ENCODE data around the gene VSTM4. TPM values are rescaled to one million over a fixed set of nuclear protein-coding genes. Genes with fewer than 3 reads are reported as not detected.

VSTM4 gene
- total RNA-seq, 1 experiment from 2014 or later, result 2.6 TPM

GRCh38 chr10:49008505-49009198 lies 106.7 kb downstream of the VSTM4 start:
- DNase-seq (ENCODE audit: low spot score), result no peak

- DNase-seq (ENCODE audit: low spot score), result no peak
Measured at GRCh38 chr10:49008091-49008490, 107.2 kb downstream of the VSTM4 start.

DNA sequence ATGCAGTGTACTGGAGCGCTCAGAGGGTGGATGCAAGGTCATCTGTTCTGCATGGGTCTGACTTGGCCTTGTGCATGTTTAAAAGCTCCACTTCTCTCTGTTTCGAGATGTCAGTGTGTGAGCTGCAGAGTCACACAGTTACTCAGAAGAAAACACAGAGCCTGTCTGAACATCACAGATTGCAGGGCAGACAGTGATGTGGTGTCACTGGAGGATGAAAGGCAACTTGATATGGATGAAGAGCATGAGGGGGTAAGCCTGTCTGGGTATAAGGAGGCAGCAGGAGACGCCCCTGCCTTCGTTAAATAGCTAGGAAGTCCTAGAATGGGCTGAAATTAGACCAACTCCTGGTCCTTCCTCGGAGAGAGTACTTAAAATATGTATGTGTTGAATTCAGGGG lies 108.2 kb downstream of the VSTM4 start:
- DNase-seq (ENCODE audit: low spot score), result no peak

GRCh38 chr10:49005270-49005669 lies 110.1 kb downstream of the VSTM4 start:
- DNase-seq (ENCODE audit: low spot score), result no peak

DNA sequence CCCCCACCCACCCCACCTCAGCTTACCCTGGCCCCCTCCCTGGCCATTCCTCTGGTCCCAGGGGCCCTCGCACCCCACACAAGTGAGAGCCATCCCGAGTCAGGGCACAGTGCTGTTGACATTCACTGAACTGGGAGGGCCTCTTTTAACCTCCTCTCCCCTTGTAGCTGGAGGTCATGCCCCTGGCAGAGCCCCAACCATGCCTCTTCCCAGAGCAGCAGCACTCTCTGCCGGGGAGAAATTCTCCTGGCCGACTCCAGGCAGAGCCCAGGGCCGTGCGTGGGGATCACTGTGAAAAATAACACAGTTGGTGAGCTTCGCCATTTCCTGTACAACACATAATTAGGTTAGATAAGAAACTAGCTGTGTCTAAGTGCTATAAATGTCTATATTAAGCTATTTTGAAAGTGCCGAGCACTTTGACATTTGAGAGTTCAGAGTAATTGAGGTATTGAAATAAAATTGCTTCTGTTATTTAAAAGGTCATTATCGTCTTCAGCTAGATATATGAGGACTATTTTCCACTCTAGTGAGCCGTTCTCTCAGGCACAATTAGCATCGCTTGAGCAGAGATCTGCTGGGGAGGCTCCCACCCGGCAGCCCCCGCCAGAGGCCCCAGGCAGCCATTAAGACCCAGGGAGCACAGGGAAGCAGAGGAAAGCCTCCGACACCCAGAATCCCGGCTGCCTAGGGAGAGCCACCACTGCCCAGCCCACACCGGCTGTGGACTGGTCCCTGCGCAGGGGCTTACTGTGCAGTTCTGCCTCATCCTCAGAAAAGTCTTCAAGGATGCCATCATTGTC lies 113.3 kb downstream of the VSTM4 start:
- no peak for DNase-seq (ENCODE audit: low spot score)

- no peak for DNase-seq (ENCODE audit: low spot score)
Measured at GRCh38 chr10:49001402-49001801, 113.9 kb downstream of the VSTM4 start.

- DNase-seq (ENCODE audit: low spot score), result no peak
Measured at GRCh38 chr10:49000437-49001398, 114.6 kb downstream of the VSTM4 start.

GRCh38 chr10:48999346-48999745 lies 116.0 kb downstream of the VSTM4 start:
- DNase-seq (ENCODE audit: low spot score), result no peak

DNA sequence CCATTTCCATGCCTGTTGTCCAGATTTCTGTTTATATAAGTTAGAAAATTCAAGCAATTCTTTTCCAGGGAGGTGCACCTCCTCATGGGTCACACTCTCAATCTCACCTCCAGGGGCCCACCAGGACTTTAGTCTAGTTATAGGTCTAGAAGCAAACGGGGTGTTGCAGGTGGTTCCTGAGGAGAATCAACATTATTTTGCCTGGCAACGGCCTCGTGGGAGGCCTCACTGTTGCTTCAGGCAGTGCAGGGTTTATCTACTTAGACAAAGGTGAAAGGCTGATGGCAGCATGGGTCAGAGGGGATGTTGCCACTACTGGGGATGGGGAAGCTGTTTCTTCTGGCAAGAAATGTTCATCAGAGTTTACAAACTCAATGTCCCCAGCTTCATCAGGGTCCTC lies 119.0 kb downstream of the VSTM4 start:
- no peak for DNase-seq (ENCODE audit: low spot score)

- no peak for DNase-seq (ENCODE audit: low spot score)
Measured at GRCh38 chr10:48993627-48994026, 121.7 kb downstream of the VSTM4 start.

DNA sequence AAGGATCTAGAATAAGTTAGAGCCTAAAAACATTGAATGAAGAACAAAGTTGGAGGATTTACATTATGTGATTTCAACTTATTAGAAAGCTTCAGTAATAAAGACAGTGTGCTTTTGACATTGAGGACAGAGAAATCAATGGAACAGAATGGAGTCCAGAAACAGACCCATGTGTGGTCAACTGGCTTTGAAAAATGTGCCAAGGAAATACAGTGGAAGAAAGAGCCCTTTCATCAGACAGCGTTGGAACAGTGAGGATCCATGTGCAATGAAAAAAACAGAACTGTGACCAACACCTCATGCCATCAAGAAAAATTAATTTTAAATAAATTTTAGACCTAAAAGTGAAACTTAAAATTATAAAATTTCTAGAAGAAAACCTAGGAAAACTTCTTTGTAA lies 125.1 kb downstream of the VSTM4 start:
- no peak for DNase-seq (ENCODE audit: low spot score)

- DNase-seq (ENCODE audit: low spot score), result no peak
Measured at GRCh38 chr10:48985621-48986158, 129.6 kb downstream of the VSTM4 start.

DNA sequence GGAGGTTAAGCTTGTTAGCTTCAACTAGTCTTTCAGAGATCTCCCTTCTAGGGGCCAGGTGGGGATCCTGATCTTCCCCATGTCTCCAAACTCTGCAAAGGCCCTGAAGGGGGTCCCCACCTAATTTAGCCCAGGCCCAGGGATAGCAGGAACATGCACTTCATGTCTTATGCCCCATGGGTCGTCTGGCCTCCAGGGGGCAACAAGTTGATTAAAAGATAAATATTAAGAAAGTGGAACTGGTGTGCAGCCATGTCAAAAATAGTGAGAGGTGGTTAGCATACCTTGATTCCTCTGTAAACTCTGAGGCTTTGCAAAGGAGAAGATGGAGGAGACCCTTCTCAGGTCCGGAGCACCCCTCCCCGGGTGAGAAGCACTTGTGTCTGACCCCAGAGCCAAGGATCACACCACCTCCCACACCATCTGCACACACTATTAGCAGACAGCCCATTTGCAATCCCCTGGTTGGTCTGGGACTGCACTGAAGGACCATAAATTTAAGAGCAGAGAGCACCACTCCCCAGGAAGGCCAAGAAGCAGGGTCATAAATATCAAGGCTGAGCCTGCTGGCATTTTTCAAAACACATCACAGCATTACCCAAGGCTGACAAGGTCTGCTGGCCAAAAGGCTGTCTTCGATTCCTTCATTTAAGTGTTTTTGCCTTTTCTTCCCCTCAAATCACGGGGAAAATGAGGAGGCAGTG lies 131.5 kb downstream of the VSTM4 start:
- no peak for DNase-seq (ENCODE audit: low spot score)

GRCh38 chr10:48982584-48982983 lies 132.7 kb downstream of the VSTM4 start:
- no peak for DNase-seq (ENCODE audit: low spot score)

- peak; percentile 60 for DNase-seq (ENCODE audit: low spot score)
Measured at GRCh38 chr10:48981310-48981907, 133.9 kb downstream of the VSTM4 start.

DNA sequence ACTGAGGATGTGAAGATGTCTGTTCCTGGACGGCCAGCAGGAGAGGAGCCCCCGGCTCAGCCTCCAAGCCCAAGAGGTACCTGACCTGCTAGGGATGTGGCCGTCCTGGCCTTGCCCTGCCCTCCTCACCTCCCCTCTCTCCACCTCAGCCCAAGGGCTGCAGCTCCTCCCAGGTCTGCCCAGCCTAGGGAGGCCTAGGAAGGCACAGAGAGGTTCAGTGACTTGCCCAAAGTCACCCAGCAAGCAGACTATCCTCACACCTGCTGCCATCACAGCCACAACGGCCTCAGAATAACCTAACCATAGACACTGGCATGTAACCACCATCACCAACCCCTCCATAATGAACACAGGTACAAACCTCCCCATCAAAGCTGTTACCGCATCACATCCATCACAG lies 137.0 kb downstream of the VSTM4 start:
- no peak for DNase-seq (ENCODE audit: low spot score)

- no peak for DNase-seq (ENCODE audit: low spot score)
Measured at GRCh38 chr10:48976196-48976595, 139.1 kb downstream of the VSTM4 start.

GRCh38 chr10:48974510-48975156 lies 140.7 kb downstream of the VSTM4 start:
- no peak for DNase-seq (ENCODE audit: low spot score)

GRCh38 chr10:48973065-48973464 lies 142.3 kb downstream of the VSTM4 start:
- no peak for DNase-seq (ENCODE audit: low spot score)

- no peak for DNase-seq (ENCODE audit: low spot score)
Measured at GRCh38 chr10:48970654-48971053, 144.7 kb downstream of the VSTM4 start.

Measured in A172 (cell line).